Calu3 (cell line): ENCODE data around the gene ZC3H14. TPM values are rescaled to one million over a fixed set of nuclear protein-coding genes. Genes with fewer than 3 reads are reported as not detected.

Experiments used
- BruUV-seq: library from RNA; stranded (reverse); fragments of 400-500 nt; replicated peaks from 2 replicates; lab custom pipeline; 2021; lab: Mats Ljungman, UMichigan
- CTCF ChIA-PET: fragments of 300-600 bp; sonication (Branson Sonifier 250); formaldehyde crosslinking; loops from one replicate; lab custom pipeline; 2022; ENCODE audit warnings: antibody characterized with exemption; lab: Charles Lee
- DNase-seq: peaks from one replicate; pipeline ENCODE4 v3.0.0; 2022
- H3K27ac Mint-ChIP-seq: one replicate; pipeline ENCODE4 v1.8.0; 2022; ENCODE audit warnings: mixed read lengths; ENCODE audit not compliant: unreplicated experiment
- H3K27me3 Mint-ChIP-seq: one replicate; pipeline ENCODE4 v1.8.0; 2022; ENCODE audit warnings: mixed read lengths; ENCODE audit not compliant: unreplicated experiment
- H3K36me3 Mint-ChIP-seq: one replicate; pipeline ENCODE4 v1.8.0; 2022; ENCODE audit warnings: mild to moderate bottlenecking, moderate library complexity, mixed read lengths; ENCODE audit not compliant: insufficient read depth, unreplicated experiment
- H3K4me1 Mint-ChIP-seq: one replicate; pipeline ENCODE4 v1.8.0; 2022; ENCODE audit warnings: mild to moderate bottlenecking, low read depth, mixed read lengths; ENCODE audit not compliant: unreplicated experiment
- H3K4me3 Mint-ChIP-seq: one replicate; pipeline ENCODE4 v1.8.0; 2022; ENCODE audit warnings: mild to moderate bottlenecking, low read depth, moderate library complexity, mixed read lengths; ENCODE audit not compliant: unreplicated experiment
- H3K9me3 Mint-ChIP-seq: one replicate; pipeline ENCODE4 v1.8.0; 2022; ENCODE audit warnings: low read depth, mixed read lengths; ENCODE audit not compliant: unreplicated experiment
- intact Hi-C: fragments of 100-400 bp; cut with micrococcal nuclease; formaldehyde crosslinking; loops from one replicate; pipeline ENCODE4 v1.10.0; 2022; ENCODE audit not compliant: unreplicated experiment
- total RNA-seq: library from RNA; stranded (reverse); gene quantifications from 2 replicates; pipeline ENCODE4 v1.2.3, GENCODE V29; 2022
- TF ChIP-seq, protein P1 (sequence below): fragments of 200-600 bp; IDR thresholded peaks from one replicate; pipeline ENCODE4 v1.8.0; 2022; ENCODE audit warnings: antibody characterized with exemption; ENCODE audit not compliant: unreplicated experiment

Gene ZC3H14
- total RNA-seq, 1 experiment from 2014 or later = 69.3 TPM

DNA sequence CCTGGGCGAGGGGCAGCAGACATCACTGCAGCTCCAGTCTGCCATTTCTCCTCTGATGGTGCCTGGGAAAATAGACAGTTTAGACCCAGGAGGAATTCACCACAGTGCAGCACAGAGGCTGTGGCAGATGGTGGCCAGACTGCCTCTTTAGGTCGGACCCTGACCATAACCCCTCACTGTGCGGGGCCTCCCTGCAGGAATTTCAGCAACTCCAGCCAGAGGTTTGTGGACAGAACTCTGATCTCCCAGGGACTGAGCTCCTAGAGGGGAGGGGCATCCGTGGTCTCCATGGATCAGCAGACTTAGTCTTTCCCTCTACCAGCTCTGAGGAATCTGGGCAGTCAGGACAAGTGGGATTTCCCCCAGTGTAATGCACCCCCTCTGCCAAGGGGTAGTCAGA is 106.5 kb downstream of the ZC3H14 start:
- no peak for DNase-seq
- H3K27ac Mint-ChIP-seq = no peak overlapping the region
- no peak overlapping the region for H3K4me3 Mint-ChIP-seq
- no peaks in the 10 kb centered on the region for H3K36me3 Mint-ChIP-seq
- intact Hi-C loops = loop anchor here (10.0 kb wide), 2 partner anchors 125 to 1245 kb away; partner anchors contain the start of gene EML5
- H3K4me1 Mint-ChIP-seq = no peaks in the 10 kb centered on the region
- H3K27me3 Mint-ChIP-seq = peaks cover 13% of the 10 kb centered on the region
- BruUV-seq = no TSS peak
- TF ChIP-seq, protein P1, sequence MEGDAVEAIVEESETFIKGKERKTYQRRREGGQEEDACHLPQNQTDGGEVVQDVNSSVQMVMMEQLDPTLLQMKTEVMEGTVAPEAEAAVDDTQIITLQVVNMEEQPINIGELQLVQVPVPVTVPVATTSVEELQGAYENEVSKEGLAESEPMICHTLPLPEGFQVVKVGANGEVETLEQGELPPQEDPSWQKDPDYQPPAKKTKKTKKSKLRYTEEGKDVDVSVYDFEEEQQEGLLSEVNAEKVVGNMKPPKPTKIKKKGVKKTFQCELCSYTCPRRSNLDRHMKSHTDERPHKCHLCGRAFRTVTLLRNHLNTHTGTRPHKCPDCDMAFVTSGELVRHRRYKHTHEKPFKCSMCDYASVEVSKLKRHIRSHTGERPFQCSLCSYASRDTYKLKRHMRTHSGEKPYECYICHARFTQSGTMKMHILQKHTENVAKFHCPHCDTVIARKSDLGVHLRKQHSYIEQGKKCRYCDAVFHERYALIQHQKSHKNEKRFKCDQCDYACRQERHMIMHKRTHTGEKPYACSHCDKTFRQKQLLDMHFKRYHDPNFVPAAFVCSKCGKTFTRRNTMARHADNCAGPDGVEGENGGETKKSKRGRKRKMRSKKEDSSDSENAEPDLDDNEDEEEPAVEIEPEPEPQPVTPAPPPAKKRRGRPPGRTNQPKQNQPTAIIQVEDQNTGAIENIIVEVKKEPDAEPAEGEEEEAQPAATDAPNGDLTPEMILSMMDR = no peak
- CTCF ChIA-PET = no interaction called here
- H3K9me3 Mint-ChIP-seq = peaks cover 7% of the 10 kb centered on the region

Other genes starting within 250 kb of the ZC3H14 start
- gene KCNK10, start 239.8 kb upstream of the ZC3H14 start, total RNA-seq = not detected in 2 replicates
- gene SPATA7, start 177.4 kb upstream of the ZC3H14 start, total RNA-seq = 7.1 and 8.1 TPM in 2 replicates
- 10.0 and 10.6 TPM in 2 replicates for gene PTPN21, start 8.0 kb upstream of the ZC3H14 start, total RNA-seq
- 0.52 and 0.78 TPM in 2 replicates for gene EML5, start 229.9 kb downstream of the ZC3H14 start, total RNA-seq